Keratinocyte (primary cell): ENCODE results near the gene CEACAM8.

Experiments used
- CTCF ChIP-seq, 3 experiments: IDR thresholded peaks in 1 of 3; conservative IDR thresholded peaks in 1 of 3; optimal IDR thresholded peaks in 1 of 3; 2 replicates in 2 of 3; 3 replicates in 1 of 3; pipeline versions ENCODE3 to v1.5.1; 2011; ENCODE audit warnings: low read length in 3 of 3, mild to moderate bottlenecking in 3 of 3, moderate library complexity in 2 of 3, control low read depth in 1 of 3, inconsistent platforms in 1 of 3; ENCODE audit not compliant: insufficient read depth in 2 of 3; ENCODE audit errors: extremely low read depth in 1 of 3
- EZH2 ChIP-seq: IDR thresholded peaks from one replicate; pipeline ENCODE4 v1.6.1; 2012; ENCODE audit warnings: inconsistent platforms, mild to moderate bottlenecking, low read length, moderate library complexity

DNA sequence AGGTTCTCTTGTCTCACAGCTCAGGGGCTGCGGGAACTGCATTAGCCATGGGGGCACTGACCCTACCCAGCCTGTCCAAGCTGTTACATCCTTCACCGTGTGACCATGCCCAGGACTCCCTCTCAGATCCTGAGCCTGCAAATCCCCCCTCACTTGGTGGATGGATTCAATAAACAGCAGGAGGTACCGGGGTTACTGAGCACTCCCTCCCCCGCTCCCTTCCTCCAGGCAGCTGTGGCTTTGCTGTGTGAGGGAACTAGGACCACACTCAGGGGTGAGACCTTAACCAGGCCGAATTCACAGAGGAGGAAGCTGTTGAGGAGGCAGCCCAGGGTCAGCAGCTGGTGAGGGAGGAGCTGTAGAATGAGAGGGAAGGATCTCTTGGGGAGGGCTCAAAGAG is 39.4 kb downstream of the CEACAM8 start:
- TF ChIP-seq CTCF (optimal IDR thresholded peaks at IDR 0.05 in 1 of 3, IDR thresholded peaks at IDR 0.05 in 1 of 3, conservative IDR thresholded peaks at IDR 0.05 in 1 of 3; ENCODE audit: extremely low read depth in 1 of 3, insufficient read depth in 2 of 3, low read length in 3 of 3), result no peak
- TF ChIP-seq EZH2, result no peak
